ENCODE measurements around the gene MCF2L2.

MCF2L2 gene

GRCh38 chr3:183253528-183254486 lies 174.6 kb downstream of the MCF2L2 start:
- H3K4me3 ChIP-seq (ENCODE audit: low read depth, low read length), result peak overlapping the region; percentile 69
- ChIA-PET POLR2A (no interaction called here), CTCF (interaction anchor here (0.9 to 5.1 kb wide), 5 partner anchors 10 to 129 kb away, joined by 3 to 20 read pairs (median 4); no protein-coding TSS in a partner anchor)
- DNase-seq (ENCODE audit: low read depth, low spot score), result no peak
- peak; percentile 17 for TF ChIP-seq CTCF (IDR thresholded peaks at IDR 0.05; ENCODE audit: insufficient read depth, low read length, missing control alignments)

- peak within 1 kb of the TSS; percentile 69 for H3K4me3 ChIP-seq (ENCODE audit: low read depth, low read length)
- DNase-seq (ENCODE audit: low read depth, low spot score), result no peak
- ChIA-PET CTCF (interaction anchor here (0.9 to 5.1 kb wide), 3 partner anchors 9 to 130 kb away, joined by 3 to 20 read pairs (median 4); no protein-coding TSS in a partner anchor), POLR2A (no interaction called here)
- no peak for TF ChIP-seq CTCF (IDR thresholded peaks at IDR 0.05; ENCODE audit: insufficient read depth, low read length, missing control alignments)
These were observed 175.4 kb downstream of the MCF2L2 start, which contains the start of gene B3GNT5 for GRCh38 chr3:183252973-183253527. Gene B3GNT5 (plus strand): TSS chr3:183253253. CDS start chr3:183269799, 16,546 bp downstream.

GRCh38 chr3:183252118-183252782 lies 176.2 kb downstream of the MCF2L2 start:
- CTCF ChIA-PET, result interaction anchor here (1.0 to 5.1 kb wide), 2 partner anchors 8 to 131 kb away, joined by 3 to 20 read pairs; no protein-coding TSS in a partner anchor
- no peak overlapping the region for H3K4me3 ChIP-seq (ENCODE audit: low read depth, low read length)
- TF ChIP-seq CTCF (IDR thresholded peaks at IDR 0.05; ENCODE audit: insufficient read depth, low read length, missing control alignments), result no peak
- DNase-seq (ENCODE audit: low read depth, low spot score), result no peak
- POLR2A ChIA-PET, result no interaction called here

GRCh38 chr3:183249006-183249718 lies 179.3 kb downstream of the MCF2L2 start:
- DNase-seq (ENCODE audit: low read depth, low spot score), result no peak
- POLR2A ChIA-PET, result no interaction called here
- TF ChIP-seq CTCF (IDR thresholded peaks at IDR 0.05; ENCODE audit: insufficient read depth, low read length, missing control alignments), result no peak
- H3K4me3 ChIP-seq (ENCODE audit: low read depth, low read length), result no peak overlapping the region
- CTCF ChIA-PET, result interaction anchor here (5.1 kb wide), 1 partner anchor 134 kb away, joined by 20 read pairs; no protein-coding TSS in a partner anchor

- no peak overlapping the region for H3K4me3 ChIP-seq (ENCODE audit: low read depth, low read length)
- ChIA-PET POLR2A (no interaction called here), CTCF (no interaction called here)
- TF ChIP-seq CTCF (IDR thresholded peaks at IDR 0.05; ENCODE audit: insufficient read depth, low read length, missing control alignments), result no peak
- DNase-seq (ENCODE audit: low read depth, low spot score), result no peak
These were observed 181.3 kb downstream of the MCF2L2 start for GRCh38 chr3:183247011-183247589.
